ENCODE measurements around the gene ZNF407.

Gene ZNF407

GRCh38 chr18:74866577-74866976 lies 268.9 kb downstream of the ZNF407 start:
- in situ Hi-C loops (cut with MboI; ENCODE audit: low sequenced_read_pairs), result no loop called here

- in situ Hi-C loops (cut with MboI; ENCODE audit: low sequenced_read_pairs), result no loop called here
Measured at GRCh38 chr18:74868461-74868860, 270.8 kb downstream of the ZNF407 start.

GRCh38 chr18:74869904-74870863 lies 272.5 kb downstream of the ZNF407 start:
- in situ Hi-C loops (cut with MboI; ENCODE audit: low sequenced_read_pairs), result no loop called here

GRCh38 chr18:74870950-74871349 lies 273.3 kb downstream of the ZNF407 start:
- in situ Hi-C loops (cut with MboI; ENCODE audit: low sequenced_read_pairs), result no loop called here

- in situ Hi-C loops (cut with MboI; ENCODE audit: low sequenced_read_pairs), result no loop called here
Measured at GRCh38 chr18:74873629-74874028, 276.0 kb downstream of the ZNF407 start.

GRCh38 chr18:74874351-74874750 lies 276.7 kb downstream of the ZNF407 start:
- in situ Hi-C loops (cut with MboI; ENCODE audit: low sequenced_read_pairs), result no loop called here

- in situ Hi-C loops (cut with MboI; ENCODE audit: low sequenced_read_pairs), result no loop called here
Measured at GRCh38 chr18:74876630-74877243, 279.1 kb downstream of the ZNF407 start.

GRCh38 chr18:74878267-74878666 lies 280.6 kb downstream of the ZNF407 start:
- in situ Hi-C loops (cut with MboI; ENCODE audit: low sequenced_read_pairs), result no loop called here

GRCh38 chr18:74880706-74881278 lies 283.1 kb downstream of the ZNF407 start:
- in situ Hi-C loops (cut with MboI; ENCODE audit: low sequenced_read_pairs), result no loop called here

GRCh38 chr18:74892066-74892627 lies 294.5 kb downstream of the ZNF407 start:
- in situ Hi-C loops (cut with MboI; ENCODE audit: low sequenced_read_pairs), result no loop called here

- in situ Hi-C loops (cut with MboI; ENCODE audit: low sequenced_read_pairs), result no loop called here
Measured at GRCh38 chr18:74895686-74896085, 298.0 kb downstream of the ZNF407 start.

- in situ Hi-C loops (cut with MboI; ENCODE audit: low sequenced_read_pairs), result no loop called here
Measured at GRCh38 chr18:74896390-74896991, 298.8 kb downstream of the ZNF407 start.

- in situ Hi-C loops (cut with MboI; ENCODE audit: low sequenced_read_pairs), result no loop called here
Measured at GRCh38 chr18:74897971-74898657, 300.4 kb downstream of the ZNF407 start.

GRCh38 chr18:74898965-74899364 lies 301.3 kb downstream of the ZNF407 start:
- in situ Hi-C loops (cut with MboI; ENCODE audit: low sequenced_read_pairs), result no loop called here

GRCh38 chr18:74899554-74899953 lies 301.9 kb downstream of the ZNF407 start:
- in situ Hi-C loops (cut with MboI; ENCODE audit: low sequenced_read_pairs), result no loop called here

GRCh38 chr18:74901362-74902146 lies 303.9 kb downstream of the ZNF407 start:
- in situ Hi-C loops (cut with MboI; ENCODE audit: low sequenced_read_pairs), result no loop called here

- in situ Hi-C loops (cut with MboI; ENCODE audit: low sequenced_read_pairs), result no loop called here
Measured at GRCh38 chr18:74902147-74902455, 304.4 kb downstream of the ZNF407 start.

- in situ Hi-C loops (cut with MboI; ENCODE audit: low sequenced_read_pairs), result no loop called here
Measured at GRCh38 chr18:74905247-74905646, 307.6 kb downstream of the ZNF407 start.

- in situ Hi-C loops (cut with MboI; ENCODE audit: low sequenced_read_pairs), result no loop called here
Measured at GRCh38 chr18:74906184-74906583, 308.5 kb downstream of the ZNF407 start.

GRCh38 chr18:74914052-74914591 lies 316.5 kb downstream of the ZNF407 start:
- in situ Hi-C loops (cut with MboI; ENCODE audit: low sequenced_read_pairs), result no loop called here
